OCI-LY1 (cell line): Measurements from ENCODE around the gene CFAP97D1.

Source experiments
- H2AFZ ChIP-seq: fragments of 200-600 bp; sonication (generic), shearing (Covaris generic); 2 replicates; pipeline ENCODE4 v1.6.0; 2014; ENCODE audit warnings: antibody characterized with exemption, mild to moderate bottlenecking, low read length
- H3F3A ChIP-seq: fragments of 200-600 bp; sonication (generic), shearing (Covaris generic); 2 replicates; pipeline ENCODE4 v1.6.0; 2014; ENCODE audit warnings: mild to moderate bottlenecking, antibody characterized with exemption, low read length, moderate library complexity; ENCODE audit not compliant: insufficient read depth
- H3K27ac ChIP-seq: fragments of 200-600 bp; sonication (generic); 2 replicates; pipeline ENCODE4 v1.5.1; 2014; ENCODE audit warnings: low read length, mixed run types, mild to moderate bottlenecking, low read depth; ENCODE audit not compliant: poor library complexity, severe bottlenecking
- H3K27me3 ChIP-seq: fragments of 200-600 bp; sonication (generic); 2 replicates; pipeline ENCODE4 v1.6.0; 2014; ENCODE audit warnings: antibody characterized with exemption, mild to moderate bottlenecking, low read length, moderate library complexity; ENCODE audit not compliant: insufficient read depth
- H3K36me3 ChIP-seq: fragments of 200-600 bp; sonication (generic); 2 replicates; pipeline ENCODE4 v1.6.1; 2014; ENCODE audit warnings: mild to moderate bottlenecking, antibody characterized with exemption, low read length, moderate library complexity, mixed read lengths; ENCODE audit not compliant: insufficient read depth
- H3K4me1 ChIP-seq: fragments of 200-600 bp; sonication (generic); 2 replicates; pipeline ENCODE4 v1.5.1; 2014; ENCODE audit warnings: mild to moderate bottlenecking, low read length, moderate library complexity; ENCODE audit not compliant: insufficient read depth, severe bottlenecking
- H3K4me2 ChIP-seq: fragments of 200-600 bp; sonication (generic), shearing (Covaris generic); 2 replicates; pipeline ENCODE4 v1.6.1; 2014; ENCODE audit warnings: low read length
- H3K4me3 ChIP-seq: fragments of 200-600 bp; sonication (generic); 2 replicates; pipeline ENCODE4 v1.5.1; 2014; ENCODE audit warnings: low read length, low read depth, mild to moderate bottlenecking, mixed read lengths; ENCODE audit not compliant: poor library complexity, severe bottlenecking
- H3K79me2 ChIP-seq: fragments of 200-600 bp; shearing (Covaris generic); 2 replicates; pipeline ENCODE4 v1.6.1; 2016; ENCODE audit warnings: mixed run types, low read length, mixed read lengths; ENCODE audit not compliant: insufficient read depth
- H3K9ac ChIP-seq: fragments of 200-600 bp; sonication (generic), shearing (Covaris generic); 2 replicates; pipeline ENCODE4 v1.6.1; 2014; ENCODE audit warnings: mild to moderate bottlenecking, low read length, mixed read lengths
- H3K9me2 ChIP-seq: fragments of 200-600 bp; sonication (generic), shearing (Covaris generic); 2 replicates; pipeline ENCODE4 v1.6.1; 2014; ENCODE audit warnings: low read depth, mild to moderate bottlenecking, low read length, mixed read lengths
- H3K9me3 ChIP-seq: fragments of 200-600 bp; shearing (Covaris generic); 2 replicates; pipeline ENCODE4 v1.6.1; 2014; ENCODE audit warnings: low read length, mixed read lengths
- H4K20me1 ChIP-seq: fragments of 200-600 bp; sonication (generic), shearing (Covaris generic); 2 replicates; pipeline ENCODE4 v1.6.0; 2016; ENCODE audit warnings: mild to moderate bottlenecking, low read length; ENCODE audit not compliant: insufficient read depth
- CTCF ChIP-seq: fragments of 200-600 bp; sonication (generic), shearing (Covaris generic); IDR thresholded peaks from 2 replicates; pipeline ENCODE4 v1.5.1; 2017; ENCODE audit warnings: mild to moderate bottlenecking, antibody characterized with exemption, low read length, moderate library complexity, mixed read lengths
- EZH2 ChIP-seq: fragments of 200-600 bp; sonication (generic), shearing (Covaris generic); IDR thresholded peaks from 2 replicates; pipeline ENCODE4 v1.8.0; 2017; ENCODE audit warnings: borderline replicate concordance, mixed run types, mild to moderate bottlenecking, antibody characterized with exemption, low read length, moderate library complexity, mixed read lengths

The CFAP97D1 gene

GRCh38 chr17:43734376-43734775 is 45.9 kb upstream of the CFAP97D1 start:
- no peaks in the 10 kb centered on the region for H3K36me3 ChIP-seq
- no peaks in the 10 kb centered on the region for H3F3A ChIP-seq
- no peaks in the 10 kb centered on the region for H3K4me1 ChIP-seq
- no peak overlapping the region for H3K9ac ChIP-seq
- TF ChIP-seq CTCF (no peak), EZH2 (no peak)
- H3K4me3 ChIP-seq: no peak overlapping the region
- H3K79me2 ChIP-seq: no peaks in the 10 kb centered on the region
- no peaks in the 10 kb centered on the region for H4K20me1 ChIP-seq
- H2AFZ ChIP-seq: no peak overlapping the region
- no peak overlapping the region for H3K27ac ChIP-seq
- H3K9me3 ChIP-seq: no peaks in the 10 kb centered on the region
- H3K4me2 ChIP-seq: no peak overlapping the region
- no peaks in the 10 kb centered on the region for H3K9me2 ChIP-seq
- H3K27me3 ChIP-seq: peaks cover 3% of the 10 kb centered on the region; the same call in 1 of the 2 replicates

- Histone ChIP-seq H3K9me3 (no peaks in the 10 kb centered on the region), H3K4me1 (no peaks in the 10 kb centered on the region), H3K27ac (no peak overlapping the region), H3K9me2 (no peaks in the 10 kb centered on the region), H3K36me3 (no peaks in the 10 kb centered on the region), H3K9ac (no peak overlapping the region), H2AFZ (no peak overlapping the region), H4K20me1 (no peaks in the 10 kb centered on the region), H3K4me2 (no peak overlapping the region), H3K79me2 (no peaks in the 10 kb centered on the region), H3K27me3 (peaks cover 3% of the 10 kb centered on the region; the same call in 1 of the 2 replicates), H3K4me3 (no peak overlapping the region), H3F3A (no peaks in the 10 kb centered on the region)
- no peak for TF ChIP-seq CTCF
- TF ChIP-seq EZH2: no peak
Observed at GRCh38 chr17:43736389-43736788, 43.8 kb upstream of the CFAP97D1 start.

- Histone ChIP-seq H3K27me3 (no peaks in the 10 kb centered on the region; the same call in 1 of the 2 replicates), H3K9me2 (no peaks in the 10 kb centered on the region), H2AFZ (no peak overlapping the region), H3K9me3 (no peaks in the 10 kb centered on the region), H3K79me2 (no peaks in the 10 kb centered on the region), H3F3A (no peaks in the 10 kb centered on the region), H3K36me3 (no peaks in the 10 kb centered on the region), H3K4me3 (no peak overlapping the region), H3K4me2 (no peak overlapping the region), H3K9ac (no peak overlapping the region), H3K27ac (no peak overlapping the region), H4K20me1 (no peaks in the 10 kb centered on the region), H3K4me1 (no peaks in the 10 kb centered on the region)
- TF ChIP-seq EZH2: no peak
- TF ChIP-seq CTCF: no peak
Observed at GRCh38 chr17:43737722-43738121, 42.5 kb upstream of the CFAP97D1 start.
